ENCODE data around the gene OGFOD3.
"Not testable (repeated sequence)": the region's sequence is repeated elsewhere in the genome, so short reads cannot be mapped to it uniquely, and the experiment has no call there.

OGFOD3 gene

GRCh38 chr17:82386255-82386831 lies 32.0 kb downstream of the OGFOD3 start:
- no peak for DNase-seq

GRCh38 chr17:82385559-82386254 lies 32.7 kb downstream of the OGFOD3 start:
- DNase-seq: no peak

- DNase-seq: no peak
These were observed 33.5 kb downstream of the OGFOD3 start for GRCh38 chr17:82384730-82385481.

- DNase-seq: no peak
These were observed 34.2 kb downstream of the OGFOD3 start for GRCh38 chr17:82384051-82384729.

GRCh38 chr17:82383411-82383810 lies 35.0 kb downstream of the OGFOD3 start:
- no peak for DNase-seq

- no peak for DNase-seq
These were observed 35.5 kb downstream of the OGFOD3 start for GRCh38 chr17:82382933-82383255.

- not testable (repeated sequence) for DNase-seq
These were observed 36.0 kb downstream of the OGFOD3 start for GRCh38 chr17:82382220-82382932.

GRCh38 chr17:82381703-82382009 lies 36.7 kb downstream of the OGFOD3 start:
- not testable (repeated sequence) for DNase-seq

- no peak for DNase-seq
These were observed 37.3 kb downstream of the OGFOD3 start for GRCh38 chr17:82380860-82381702.

GRCh38 chr17:82378741-82379021 lies 39.7 kb downstream of the OGFOD3 start:
- DNase-seq: no peak

- no peak for DNase-seq
These were observed 40.3 kb downstream of the OGFOD3 start for GRCh38 chr17:82377924-82378740.

GRCh38 chr17:82377294-82377693 lies 41.1 kb downstream of the OGFOD3 start:
- DNase-seq: not testable (repeated sequence)

GRCh38 chr17:82376042-82376730 lies 42.2 kb downstream of the OGFOD3 start:
- no peak for DNase-seq

GRCh38 chr17:82375359-82376041 lies 42.9 kb downstream of the OGFOD3 start:
- no peak for DNase-seq

- DNase-seq: no peak
These were observed 43.6 kb downstream of the OGFOD3 start for GRCh38 chr17:82374626-82375331.

- no peak for DNase-seq
These were observed 44.4 kb downstream of the OGFOD3 start for GRCh38 chr17:82373731-82374625.

GRCh38 chr17:82373072-82373452 lies 45.3 kb downstream of the OGFOD3 start:
- not testable (repeated sequence) for DNase-seq
